NCI-H1105 (cell line): ENCODE measurements around the gene CTR9.

Experiments
- DNase-seq: peaks from one replicate; lab custom pipeline; 2025; lab: John Stamatoyannopoulos, UW

CTR9 gene

GRCh38 chr11:10742460-10743208 is 8.4 kb upstream of the CTR9 start:
- DNase-seq: no peak

GRCh38 chr11:10743354-10744000 is 7.6 kb upstream of the CTR9 start:
- no peak for DNase-seq

- DNase-seq: no peak
Observed at GRCh38 chr11:10744206-10744605, 6.8 kb upstream of the CTR9 start.

- no peak for DNase-seq
Observed at GRCh38 chr11:10746871-10747270, 4.2 kb upstream of the CTR9 start.

GRCh38 chr11:10747733-10748132 is 3.3 kb upstream of the CTR9 start:
- no peak for DNase-seq

GRCh38 chr11:10749476-10749875 is 1.6 kb upstream of the CTR9 start:
- DNase-seq: no peak

- no peak for DNase-seq
Observed at GRCh38 chr11:10751581-10751940, 515 bp downstream of the CTR9 start.

GRCh38 chr11:10752061-10752460 is 1.0 kb downstream of the CTR9 start:
- no peak for DNase-seq

GRCh38 chr11:10752486-10752885 is 1.4 kb downstream of the CTR9 start:
- no peak for DNase-seq

- DNase-seq: no peak
Observed at GRCh38 chr11:10758957-10759356, 7.9 kb downstream of the CTR9 start.

- DNase-seq: no peak
Observed at GRCh38 chr11:10761085-10761698, 10.1 kb downstream of the CTR9 start.

GRCh38 chr11:10762185-10762584 is 11.1 kb downstream of the CTR9 start:
- no peak for DNase-seq

GRCh38 chr11:10762913-10763421 is 11.9 kb downstream of the CTR9 start:
- no peak for DNase-seq

GRCh38 chr11:10763766-10764165 is 12.7 kb downstream of the CTR9 start:
- no peak for DNase-seq

- DNase-seq: no peak
Observed at GRCh38 chr11:10764412-10764811, 13.4 kb downstream of the CTR9 start.

GRCh38 chr11:10770626-10771254 is 19.7 kb downstream of the CTR9 start:
- DNase-seq: peak; percentile 38

- no peak for DNase-seq
Observed at GRCh38 chr11:10771457-10771856, 20.4 kb downstream of the CTR9 start.

- no peak for DNase-seq
Observed at GRCh38 chr11:10774811-10775210, 23.8 kb downstream of the CTR9 start.

GRCh38 chr11:10777393-10777793 is 26.3 kb downstream of the CTR9 start:
- no peak for DNase-seq

- DNase-seq: no peak
Observed at GRCh38 chr11:10777806-10778205, 26.8 kb downstream of the CTR9 start.

- DNase-seq: no peak
Observed at GRCh38 chr11:10778217-10778970, 27.3 kb downstream of the CTR9 start.

- no peak for DNase-seq
Observed at GRCh38 chr11:10779086-10779485, 28.0 kb downstream of the CTR9 start.
